HepG2 (cell line): ENCODE results near the gene CPXM2. TPM values are rescaled to one million over a fixed set of nuclear protein-coding genes. Genes with fewer than 3 reads are reported as not detected.

Experiments used
- ATAC-seq: fragments of 200-7000 bp; cut with Tn5 transposase; 3 replicates; pipeline ENCODE4 v1.9.1; 2020; ENCODE audit warnings: mild to moderate bottlenecking, moderate library complexity
- BruUV-seq: library from RNA; stranded (reverse); fragments of 400-500 nt; replicated peaks from 2 replicates; lab custom pipeline; 2021; lab: Mats Ljungman, UMichigan
- CTCF ChIA-PET: fragments of 300-600 bp; formaldehyde crosslinking; extraction: SDS; loops from one replicate; lab custom pipeline; 2021; ENCODE audit warnings: low total read pairs, inconsistent platforms, low intra/inter-chr PET ratio; lab: Yijun Ruan, JAX
- POLR2A ChIA-PET: fragments of 350-600 bp; sonication (Branson Sonifier 250); formaldehyde crosslinking; loops from one replicate; lab custom pipeline; 2020; ENCODE audit warnings: antibody characterized with exemption, inconsistent platforms; lab: Yijun Ruan, JAX
- DNase-seq: peaks from one replicate; pipeline ENCODE4 v3.0.0-alpha.2; 2015; ENCODE audit warnings: low spot score
- FAIRE-seq: peaks from 3 replicates; lab custom pipeline; 2011; peaks lifted over from hg19 to GRCh38; lab: Jason Lieb, UNC
- H2AFZ ChIP-seq: one replicate; pipeline ENCODE4 v1.6.1; 2011; ENCODE audit warnings: low read length, inconsistent platforms
- H3K27ac ChIP-seq: fragments of 300-600 bp; 3 replicates; pipeline ENCODE4 v1.8.0; 2011; ENCODE audit warnings: mixed run types, mild to moderate bottlenecking, mixed read lengths, low read length, inconsistent platforms; ENCODE audit not compliant: insufficient read depth; ENCODE audit errors: extremely low read length
- H3K27me3 ChIP-seq, 2 experiments: fragments of 200-600 bp in 1 of 2; 2 replicates in 1 of 2; 3 replicates in 1 of 2; pipeline versions ENCODE4 v1.6.0 to v1.8.0; 2011; ENCODE audit warnings: low read length in 2 of 2, mild to moderate bottlenecking in 2 of 2, moderate library complexity in 2 of 2, inconsistent platforms in 1 of 2; ENCODE audit not compliant: insufficient read depth in 2 of 2, control insufficient read depth in 1 of 2
- H3K36me3 ChIP-seq, 2 experiments: fragments of 200-600 bp in 1 of 2; replicated peaks in 1 of 2; 2 replicates in 1 of 2; 3 replicates in 1 of 2; pipeline versions ENCODE4 v1.5.1 to v1.8.0; 2011; ENCODE audit warnings: low read length in 2 of 2, inconsistent platforms in 1 of 2; ENCODE audit not compliant: insufficient read depth in 2 of 2, control insufficient read depth in 1 of 2
- H3K4me1 ChIP-seq: 2 replicates; pipeline ENCODE4 v1.5.1; 2012; ENCODE audit warnings: low read length, inconsistent platforms; ENCODE audit not compliant: insufficient read depth
- H3K4me2 ChIP-seq: 2 replicates; pipeline ENCODE4 v1.6.0; 2011; ENCODE audit warnings: low read depth, low read length, inconsistent platforms
- H3K4me3 ChIP-seq, 3 experiments: fragments of 200-600 bp in 1 of 3; sonication (generic), shearing (Covaris generic) in 1 of 3; replicated peaks in 1 of 3; 2 replicates each; pipeline ENCODE4 v1.5.1; 2011 to 2016; ENCODE audit warnings: low read length in 3 of 3, inconsistent platforms in 2 of 3, low read depth in 2 of 3, mild to moderate bottlenecking in 2 of 3, control low read depth in 1 of 3, mixed read lengths in 1 of 3; ENCODE audit not compliant: insufficient read depth in 1 of 3
- H3K79me2 ChIP-seq: one replicate; pipeline ENCODE4 v1.6.1; 2011; ENCODE audit warnings: low read length, inconsistent platforms; ENCODE audit not compliant: insufficient read depth
- H3K9ac ChIP-seq: 2 replicates; pipeline ENCODE4 v1.6.0; 2011; ENCODE audit warnings: mild to moderate bottlenecking, low read depth, low read length, inconsistent platforms; ENCODE audit not compliant: insufficient read depth
- H3K9me3 ChIP-seq: 2 replicates; pipeline ENCODE4 v1.5.1; 2012; ENCODE audit warnings: mild to moderate bottlenecking, low read length
- H4K20me1 ChIP-seq: 2 replicates; pipeline ENCODE4 v1.6.0; 2011; ENCODE audit warnings: inconsistent platforms, mild to moderate bottlenecking, low read length, moderate library complexity; ENCODE audit not compliant: insufficient read depth
- CAMTA2 ChIP-seq: sonication (generic); formaldehyde crosslinking; IDR thresholded peaks from 2 replicates; pipeline ENCODE4 v1.4.0; 2020; ENCODE audit warnings: mild to moderate bottlenecking, missing genetic modification reagents, borderline replicate concordance
- CENPT ChIP-seq: sonication (generic); formaldehyde crosslinking; IDR thresholded peaks from 2 replicates; pipeline ENCODE4 v1.8.0; 2022; ENCODE audit warnings: low read depth, mild to moderate bottlenecking, moderate library complexity, missing genetic modification reagents
- FIP1L1 ChIP-seq: fragments of 200-400 bp; formaldehyde crosslinking; IDR thresholded peaks from 2 replicates; pipeline ENCODE4 v1.6.1; 2018; ENCODE audit warnings: low read depth, mild to moderate bottlenecking, low read length, moderate library complexity, borderline replicate concordance; ENCODE audit not compliant: insufficient read depth
- FOXA3 ChIP-seq: IDR thresholded peaks from 2 replicates; pipeline ENCODE4 v1.6.1; 2016; ENCODE audit warnings: missing genetic modification reagents, missing compliant biosample characterization
- GATAD2A ChIP-seq: IDR thresholded peaks from 2 replicates; pipeline ENCODE4 v1.6.1; 2016
- HCFC1 ChIP-seq: fragments of 150-350 bp; IDR thresholded peaks from 2 replicates; pipeline ENCODE4 v1.6.1; 2014; ENCODE audit warnings: low read depth, low read length
- KDM2A ChIP-seq: sonication (generic); formaldehyde crosslinking; IDR thresholded peaks from 2 replicates; pipeline ENCODE4 v1.4.0; 2020; ENCODE audit warnings: low read depth, missing genetic modification reagents, borderline replicate concordance
- PRMT3 ChIP-seq: sonication (generic); formaldehyde crosslinking; IDR thresholded peaks from 2 replicates; pipeline ENCODE4 v1.8.1; 2022; ENCODE audit warnings: low read depth, mild to moderate bottlenecking, moderate library complexity, missing genetic modification reagents, borderline replicate concordance
- RFX3 ChIP-seq: IDR thresholded peaks from 2 replicates; pipeline ENCODE4 v1.6.1; 2016; ENCODE audit warnings: missing biosample characterization, missing genetic modification reagents
- SALL1 ChIP-seq: sonication (generic); formaldehyde crosslinking; IDR thresholded peaks from 2 replicates; pipeline ENCODE4 v1.8.0; 2022; ENCODE audit warnings: mild to moderate bottlenecking, missing genetic modification reagents
- ZNF24 ChIP-seq: fragments of 450-650 bp; IDR thresholded peaks from 2 replicates; pipeline ENCODE4 v1.6.1; 2017; ENCODE audit warnings: antibody characterized with exemption, mild to moderate bottlenecking
- ZNF317 ChIP-seq: sonication (generic); formaldehyde crosslinking; IDR thresholded peaks from 2 replicates; pipeline ENCODE4 v1.5.0; 2020; ENCODE audit warnings: mild to moderate bottlenecking, missing genetic modification reagents
- ZNF510 ChIP-seq: sonication (generic); formaldehyde crosslinking; IDR thresholded peaks from 2 replicates; pipeline ENCODE4 v1.4.0; 2020; ENCODE audit warnings: low read depth, mild to moderate bottlenecking, missing genetic modification reagents
- ZSCAN22 ChIP-seq: sonication (generic); formaldehyde crosslinking; IDR thresholded peaks from 2 replicates; pipeline ENCODE4 v1.4.0; 2020; ENCODE audit warnings: mild to moderate bottlenecking, missing genetic modification reagents
- WGBS: methylation state at CpG from one replicate; pipeline ENCODE4 v1.1.6; 2017; ENCODE audit warnings: low lambda C conversion rate; 5-methylcytosine and 5-hydroxymethylcytosine counted together
- in situ Hi-C: cut with HindIII; loops from 2 replicates; pipeline ENCODE4 v1.10.0; 2017; ENCODE audit warnings: low pct_unique_long_range_greater_than_20kb; ENCODE audit not compliant: extremely low pct_ligation_motif_present
- intact Hi-C: fragments of 100-400 bp; cut with micrococcal nuclease; formaldehyde crosslinking; loops from one replicate; pipeline ENCODE4 v1.10.0; 2022; ENCODE audit not compliant: unreplicated experiment
- polyA plus RNA-seq, 8 experiments: library from polyadenylated mRNA; depleted of rRNA in 3 of 8; stranded (reverse) in 7 of 8; unstranded in 1 of 8; fragments of >200 nt; fragmentation: Illumina TruSeq in 4 of 8; extraction: Trizol in 4 of 8; gene quantifications; 2 replicates each; pipeline versions ENCODE4 v1.2.1 to v1.2.3, GENCODE V29; 2011 to 2016; ENCODE audit warnings: low read depth in 4 of 8, missing spikeins in 1 of 8, mixed read lengths in 1 of 8; ENCODE audit not compliant: insufficient read depth in 1 of 8
- total RNA-seq, 5 experiments: library from RNA; depleted of rRNA; stranded (reverse); fragments of >200 nt; fragmentation: Illumina TruSeq; extraction: Trizol; gene quantifications; 2 replicates each; pipeline ENCODE4 v1.2.3, GENCODE V29; 2016; ENCODE audit warnings: low read depth in 1 of 5
- TF ChIP-seq, protein P1 (sequence below): sonication (generic); formaldehyde crosslinking; IDR thresholded peaks from 2 replicates; pipeline ENCODE4 v1.4.0; 2020; ENCODE audit warnings: missing genetic modification reagents
- TF ChIP-seq, protein P2 (sequence below): sonication (generic); formaldehyde crosslinking; IDR thresholded peaks from 2 replicates; pipeline ENCODE4 v1.5.1; 2020; ENCODE audit warnings: mild to moderate bottlenecking, missing genetic modification reagents, moderate library complexity

Gene CPXM2
- total and polyA plus RNA-seq, 2 of the 13 experiments (the other 11 are each of a cell fraction or from before 2014, with no cell fraction given), result 0.03 TPM; not detected in 1

DNA sequence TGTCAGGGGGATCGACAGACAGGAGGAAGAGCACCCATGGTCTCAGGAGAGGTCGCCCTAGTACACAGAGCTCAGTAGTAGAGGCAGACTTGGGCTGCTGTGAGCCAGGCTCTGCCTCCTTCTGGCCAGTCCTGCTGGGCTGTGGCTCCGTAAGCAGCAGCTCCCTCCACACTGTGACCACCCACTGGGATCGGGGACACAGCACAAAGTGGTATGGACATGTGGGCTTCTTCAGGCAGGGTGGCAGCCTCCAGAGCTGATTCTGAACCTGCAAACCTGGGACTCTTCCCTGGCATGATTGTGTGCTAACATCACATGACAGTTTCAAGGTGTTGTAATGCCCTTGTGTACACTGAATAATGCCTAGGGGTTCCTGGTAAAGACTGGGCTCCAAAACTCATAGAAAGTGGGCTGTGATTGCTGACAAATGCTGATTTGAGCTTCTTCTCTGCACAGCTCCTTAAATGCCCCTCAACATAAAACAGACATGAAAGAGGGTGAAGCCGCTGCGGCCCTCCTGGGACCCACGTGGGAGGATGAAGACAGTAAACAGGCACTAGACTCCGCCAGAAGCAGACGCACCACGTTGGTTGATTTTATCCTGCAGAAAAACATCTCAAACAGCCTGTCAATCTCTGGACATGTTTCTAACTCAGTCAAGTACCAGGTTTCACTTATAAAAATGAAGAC, 148.7 kb downstream of the CPXM2 start:
- BruUV-seq, result no TSS peak
- POLR2A ChIA-PET, result no interaction called here
- Histone ChIP-seq H3K4me1 (no peaks in the 10 kb centered on the region), H3K9me3 (no peaks in the 10 kb centered on the region), H3K4me3 (no peak overlapping the region), H2AFZ (no peak overlapping the region), H4K20me1 (no peaks in the 10 kb centered on the region), H3K79me2 (no peaks in the 10 kb centered on the region), H3K4me2 (no peak overlapping the region), H3K27ac (no peak overlapping the region), H3K27me3 (peaks cover 0 to 8% of the 10 kb centered on the region in 2 experiments; a peak in 2 of 5 replicates), H3K9ac (no peak overlapping the region), H3K36me3 (no peaks in the 10 kb centered on the region)
- no peak for FAIRE-seq
- CTCF ChIA-PET, result no interaction called here
- in situ Hi-C loops, result no loop called here
- ATAC-seq, result no peak; the same call in 2 of the 3 replicates
- intact Hi-C loops, result no loop called here
- TF ChIP-seq ZNF24 (no peak), GATAD2A (CRISPR knock-in tag) (no peak), FIP1L1 (no peak), CAMTA2 (CRISPR knock-in tag) (no peak), CENPT (CRISPR knock-in tag) (no peak), ZSCAN22 (no peak), HCFC1 (no peak), RFX3 (CRISPR knock-in tag) (no peak), ZNF317 (CRISPR knock-in tag) (no peak), FOXA3 (no peak), KDM2A (CRISPR knock-in tag) (no peak), SALL1 (CRISPR knock-in tag) (no peak), ZNF510 (CRISPR knock-in tag) (no peak), PRMT3 (CRISPR knock-in tag) (no peak)
- TF ChIP-seq, protein P1, sequence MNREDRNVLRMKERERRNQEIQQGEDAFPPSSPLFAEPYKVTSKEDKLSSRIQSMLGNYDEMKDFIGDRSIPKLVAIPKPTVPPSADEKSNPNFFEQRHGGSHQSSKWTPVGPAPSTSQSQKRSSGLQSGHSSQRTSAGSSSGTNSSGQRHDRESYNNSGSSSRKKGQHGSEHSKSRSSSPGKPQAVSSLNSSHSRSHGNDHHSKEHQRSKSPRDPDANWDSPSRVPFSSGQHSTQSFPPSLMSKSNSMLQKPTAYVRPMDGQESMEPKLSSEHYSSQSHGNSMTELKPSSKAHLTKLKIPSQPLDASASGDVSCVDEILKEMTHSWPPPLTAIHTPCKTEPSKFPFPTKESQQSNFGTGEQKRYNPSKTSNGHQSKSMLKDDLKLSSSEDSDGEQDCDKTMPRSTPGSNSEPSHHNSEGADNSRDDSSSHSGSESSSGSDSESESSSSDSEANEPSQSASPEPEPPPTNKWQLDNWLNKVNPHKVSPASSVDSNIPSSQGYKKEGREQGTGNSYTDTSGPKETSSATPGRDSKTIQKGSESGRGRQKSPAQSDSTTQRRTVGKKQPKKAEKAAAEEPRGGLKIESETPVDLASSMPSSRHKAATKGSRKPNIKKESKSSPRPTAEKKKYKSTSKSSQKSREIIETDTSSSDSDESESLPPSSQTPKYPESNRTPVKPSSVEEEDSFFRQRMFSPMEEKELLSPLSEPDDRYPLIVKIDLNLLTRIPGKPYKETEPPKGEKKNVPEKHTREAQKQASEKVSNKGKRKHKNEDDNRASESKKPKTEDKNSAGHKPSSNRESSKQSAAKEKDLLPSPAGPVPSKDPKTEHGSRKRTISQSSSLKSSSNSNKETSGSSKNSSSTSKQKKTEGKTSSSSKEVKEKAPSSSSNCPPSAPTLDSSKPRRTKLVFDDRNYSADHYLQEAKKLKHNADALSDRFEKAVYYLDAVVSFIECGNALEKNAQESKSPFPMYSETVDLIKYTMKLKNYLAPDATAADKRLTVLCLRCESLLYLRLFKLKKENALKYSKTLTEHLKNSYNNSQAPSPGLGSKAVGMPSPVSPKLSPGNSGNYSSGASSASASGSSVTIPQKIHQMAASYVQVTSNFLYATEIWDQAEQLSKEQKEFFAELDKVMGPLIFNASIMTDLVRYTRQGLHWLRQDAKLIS, result no peak
- TF ChIP-seq, protein P2, sequence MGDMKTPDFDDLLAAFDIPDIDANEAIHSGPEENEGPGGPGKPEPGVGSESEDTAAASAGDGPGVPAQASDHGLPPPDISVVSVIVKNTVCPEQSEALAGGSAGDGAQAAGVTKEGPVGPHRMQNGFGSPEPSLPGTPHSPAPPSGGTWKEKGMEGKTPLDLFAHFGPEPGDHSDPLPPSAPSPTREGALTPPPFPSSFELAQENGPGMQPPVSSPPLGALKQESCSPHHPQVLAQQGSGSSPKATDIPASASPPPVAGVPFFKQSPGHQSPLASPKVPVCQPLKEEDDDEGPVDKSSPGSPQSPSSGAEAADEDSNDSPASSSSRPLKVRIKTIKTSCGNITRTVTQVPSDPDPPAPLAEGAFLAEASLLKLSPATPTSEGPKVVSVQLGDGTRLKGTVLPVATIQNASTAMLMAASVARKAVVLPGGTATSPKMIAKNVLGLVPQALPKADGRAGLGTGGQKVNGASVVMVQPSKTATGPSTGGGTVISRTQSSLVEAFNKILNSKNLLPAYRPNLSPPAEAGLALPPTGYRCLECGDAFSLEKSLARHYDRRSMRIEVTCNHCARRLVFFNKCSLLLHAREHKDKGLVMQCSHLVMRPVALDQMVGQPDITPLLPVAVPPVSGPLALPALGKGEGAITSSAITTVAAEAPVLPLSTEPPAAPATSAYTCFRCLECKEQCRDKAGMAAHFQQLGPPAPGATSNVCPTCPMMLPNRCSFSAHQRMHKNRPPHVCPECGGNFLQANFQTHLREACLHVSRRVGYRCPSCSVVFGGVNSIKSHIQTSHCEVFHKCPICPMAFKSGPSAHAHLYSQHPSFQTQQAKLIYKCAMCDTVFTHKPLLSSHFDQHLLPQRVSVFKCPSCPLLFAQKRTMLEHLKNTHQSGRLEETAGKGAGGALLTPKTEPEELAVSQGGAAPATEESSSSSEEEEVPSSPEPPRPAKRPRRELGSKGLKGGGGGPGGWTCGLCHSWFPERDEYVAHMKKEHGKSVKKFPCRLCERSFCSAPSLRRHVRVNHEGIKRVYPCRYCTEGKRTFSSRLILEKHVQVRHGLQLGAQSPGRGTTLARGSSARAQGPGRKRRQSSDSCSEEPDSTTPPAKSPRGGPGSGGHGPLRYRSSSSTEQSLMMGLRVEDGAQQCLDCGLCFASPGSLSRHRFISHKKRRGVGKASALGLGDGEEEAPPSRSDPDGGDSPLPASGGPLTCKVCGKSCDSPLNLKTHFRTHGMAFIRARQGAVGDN (CRISPR knock-in tag), result no peak
- 34% methylated on average over 7 of the region's 10 CpGs for WGBS
- DNase-seq, result no peak
